GM12878 (cell line): ENCODE measurements around the gene AKAP17A. TPM values are rescaled to one million over a fixed set of nuclear protein-coding genes. Genes with fewer than 3 reads are reported as not detected.

Source experiments
- BCL11A ChIP-seq: IDR thresholded peaks from 2 replicates; pipeline ENCODE4 v1.6.1; 2011; ENCODE audit warnings: low read depth, low read length
- BCL3 ChIP-seq: IDR thresholded peaks from 2 replicates; pipeline ENCODE4 v1.6.1; 2011; ENCODE audit warnings: borderline replicate concordance, low read depth, mild to moderate bottlenecking, moderate library complexity, low read length; ENCODE audit not compliant: insufficient read depth, poor library complexity, severe bottlenecking
- BHLHE40 ChIP-seq, 2 experiments: fragments of 450-650 bp in 1 of 2; IDR thresholded peaks; 2 replicates each; pipeline ENCODE4 v1.6.1; 2011 to 2017; ENCODE audit warnings: low read depth in 2 of 2, borderline replicate concordance in 1 of 2, improper control_type of control experiment in 1 of 2, low read length in 1 of 2, mild to moderate bottlenecking in 1 of 2
- E2F4 ChIP-seq: IDR thresholded peaks from 2 replicates; pipeline ENCODE4 v1.6.1; 2012; ENCODE audit warnings: low read depth, low read length, improper control_type of control experiment
- E4F1 ChIP-seq: fragments of 450-650 bp; IDR thresholded peaks from 2 replicates; pipeline ENCODE4 v1.6.1; 2018; ENCODE audit warnings: borderline replicate concordance, mild to moderate bottlenecking; ENCODE audit not compliant: partially characterized antibody
- FOXM1 ChIP-seq: IDR thresholded peaks from 2 replicates; pipeline ENCODE4 v1.6.1; 2012; ENCODE audit warnings: low read depth, mild to moderate bottlenecking, inconsistent platforms, low read length, moderate library complexity
- GABPA ChIP-seq: IDR thresholded peaks from 2 replicates; pipeline ENCODE4 v1.6.1; 2014; ENCODE audit warnings: antibody characterized with exemption, low read depth, mild to moderate bottlenecking, inconsistent platforms
- MEF2A ChIP-seq: IDR thresholded peaks from 2 replicates; pipeline ENCODE4 v1.6.1; 2011; ENCODE audit warnings: low read depth, mild to moderate bottlenecking, low read length, moderate library complexity; ENCODE audit not compliant: insufficient read depth
- NFXL1 ChIP-seq: fragments of 450-650 bp; IDR thresholded peaks from 2 replicates; pipeline ENCODE4 v1.6.1; 2017; ENCODE audit warnings: antibody characterized with exemption, mild to moderate bottlenecking, borderline replicate concordance
- NFYB ChIP-seq: IDR thresholded peaks from 2 replicates; pipeline ENCODE4 v1.6.1; 2011; ENCODE audit warnings: low read depth, mild to moderate bottlenecking, low read length, improper control_type of control experiment, moderate library complexity; ENCODE audit not compliant: insufficient read depth
- POLR2A ChIP-seq: IDR thresholded peaks from 2 replicates; pipeline ENCODE4 v1.6.1; 2011; ENCODE audit warnings: low read depth, mild to moderate bottlenecking, low read length
- RELA ChIP-seq: fragments of 450-650 bp; IDR thresholded peaks from 2 replicates; pipeline ENCODE4 v1.8.0; 2014; ENCODE audit warnings: borderline replicate concordance; ENCODE audit not compliant: partially characterized antibody
- REST ChIP-seq: IDR thresholded peaks from 2 replicates; pipeline ENCODE4 v1.6.1; 2012; ENCODE audit warnings: mild to moderate bottlenecking, low read depth, low read length
- RUNX3 ChIP-seq: IDR thresholded peaks from 2 replicates; pipeline ENCODE4 v1.6.1; 2012; ENCODE audit warnings: low read length, inconsistent platforms
- SKIL ChIP-seq: fragments of 450-650 bp; IDR thresholded peaks from 2 replicates; pipeline ENCODE4 v1.6.1; 2017; ENCODE audit warnings: mild to moderate bottlenecking, low read depth, inconsistent platforms; ENCODE audit not compliant: poor library complexity, severe bottlenecking
- SP1 ChIP-seq: IDR thresholded peaks from one replicate; pipeline ENCODE4 v1.6.1; 2011; ENCODE audit warnings: low read depth, low read length
- SPI1 ChIP-seq: IDR thresholded peaks from 2 replicates; pipeline ENCODE4 v1.6.1; 2011; ENCODE audit warnings: low read depth, mild to moderate bottlenecking, low read length, moderate library complexity, borderline replicate concordance; ENCODE audit not compliant: insufficient read depth
- ZNF24 ChIP-seq: fragments of 450-650 bp; IDR thresholded peaks from 2 replicates; pipeline ENCODE4 v1.6.1; 2017; ENCODE audit warnings: antibody characterized with exemption, mild to moderate bottlenecking
- polyA plus RNA-seq, 11 experiments: library from polyadenylated mRNA; depleted of rRNA in 4 of 11; unstranded in 6 of 11; stranded (reverse) in 5 of 11; fragments of >200 nt; fragmentation: Nextera tagmentation in 4 of 11; fragmentation: Illumina TruSeq in 1 of 11; extraction: Ambion mirVana in 4 of 11; extraction: Trizol in 1 of 11; gene quantifications; 1 replicate in 1 of 11; 2 replicates in 10 of 11; pipeline versions ENCODE4 v1.2.1 to v1.2.3, GENCODE V29; 2011 to 2016; ENCODE audit warnings: inconsistent platforms in 2 of 11, missing spikeins in 2 of 11, low read depth in 1 of 11
- total RNA-seq, 4 experiments: library from RNA; depleted of rRNA in 3 of 4; stranded (reverse); fragments of >200 nt in 3 of 4; fragmentation: Illumina TruSeq in 1 of 4; extraction: Trizol in 1 of 4; gene quantifications; 2 replicates each; pipeline versions ENCODE4 v1.2.1 to v1.2.3, GENCODE V29; 2013 to 2021

AKAP17A gene
- total and polyA plus RNA-seq, 10 of the 15 experiments (the other 5 are each of a cell fraction or from before 2014, with no cell fraction given), result 3.0 to 55.8 (median 25.5) TPM

GRCh38 chrX:1591102-1591862 is at the start of gene AKAP17A (continued):
- TF ChIP-seq BCL3, result no peak
- 0 out of 2 replicates have a peak, but pooled peaks have one; percentile 19 for TF ChIP-seq REST
- TF ChIP-seq POLR2A, result peak; percentile 90
- no peak for TF ChIP-seq SKIL
- no peak for TF ChIP-seq E2F4
- peak; percentile 44 for TF ChIP-seq RELA
- TF ChIP-seq GABPA, result peak; percentile 93
- 0 out of 2 replicates have a peak, but pooled peaks have one; percentile 30 for TF ChIP-seq MEF2A
- TF ChIP-seq BCL11A, result no peak
- TF ChIP-seq RUNX3, result peak; percentile 68
- TF ChIP-seq NFYB, result no peak
- TF ChIP-seq BHLHE40 (IDR thresholded peaks at IDR 0.05; ENCODE audit: borderline replicate concordance in 1 of 2, low read depth in 2 of 2, low read length in 1 of 2), result peak; percentile 43 to 66; a peak in 3 of 4 replicates
- peak; percentile 85 for TF ChIP-seq SP1
- no peak for TF ChIP-seq FOXM1
- TF ChIP-seq SPI1, result no peak
- TF ChIP-seq NFXL1, result no peak
- TF ChIP-seq E4F1, result peak; percentile 70
- peak; percentile 42; the same call in 1 of the 2 replicates for TF ChIP-seq ZNF24
